GM20431 (cell line): Measurements from ENCODE around the gene CLPSL2.
"Not testable (repeated sequence)": the region's sequence is repeated elsewhere in the genome, so short reads cannot be mapped to it uniquely, and the experiment has no call there.

Experiments
- in situ Hi-C: fragments of 300-500 bp; cut with MseI, MboI; formaldehyde crosslinking; loops from one replicate; pipeline ENCODE4 v1.15.0; 2020; ENCODE audit warnings: low sequenced_read_pairs; ENCODE audit not compliant: unreplicated experiment

Gene CLPSL2

DNA sequence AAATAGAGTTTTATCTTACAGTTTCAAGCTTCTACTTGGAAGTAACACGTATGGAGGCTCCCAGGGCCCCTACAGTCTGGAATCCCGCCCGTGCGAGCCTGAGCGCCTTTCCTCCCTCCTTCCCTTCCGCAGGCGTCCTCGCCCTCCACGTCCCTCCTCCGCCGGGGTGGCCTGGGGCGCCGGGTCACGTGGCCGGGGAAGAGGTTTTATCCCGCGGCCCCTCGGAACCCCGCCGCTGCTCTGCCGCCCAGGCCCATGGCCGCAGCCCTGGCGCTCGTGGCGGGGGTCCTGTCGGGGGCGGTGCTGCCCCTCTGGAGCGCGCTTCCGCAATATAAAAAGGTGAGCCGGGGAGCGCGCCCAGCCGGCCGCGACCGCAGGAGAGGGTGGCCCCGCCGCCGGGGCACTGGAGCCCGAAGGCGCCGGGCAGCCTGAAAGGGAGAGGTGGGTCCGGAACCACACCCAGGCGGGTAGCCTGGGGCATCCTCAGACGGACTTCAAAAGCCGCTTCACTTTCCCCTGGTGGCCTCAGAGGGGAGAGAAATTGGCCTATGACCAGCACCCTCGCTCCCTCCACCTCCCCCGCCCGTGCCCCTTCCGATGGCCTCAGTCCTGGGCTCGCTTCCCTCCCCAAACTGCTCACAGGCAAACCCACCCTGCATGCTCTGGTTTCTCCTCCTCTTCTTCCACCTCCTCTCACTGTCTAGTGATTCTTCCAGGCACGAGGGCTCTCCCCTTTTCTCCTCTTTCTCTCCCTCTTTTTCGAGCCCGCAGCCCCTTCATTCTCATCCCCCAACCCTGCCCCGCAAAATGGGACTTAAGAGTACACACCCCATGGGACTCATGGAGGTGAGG is at the start of gene CLPSL2:
CLPSL2 (plus strand) TSS at position 235 of the 852 bp plus-strand sequence; CDS start at position 256, 21 bp downstream.
- in situ Hi-C loops, result no loop called here

- in situ Hi-C loops, result no loop called here
Measured at GRCh38 chr6:35727231-35727934, 49.0 kb upstream of the CLPSL2 start.

GRCh38 chr6:35727935-35728682 is 48.3 kb upstream of the CLPSL2 start:
- in situ Hi-C loops, result no loop called here

DNA sequence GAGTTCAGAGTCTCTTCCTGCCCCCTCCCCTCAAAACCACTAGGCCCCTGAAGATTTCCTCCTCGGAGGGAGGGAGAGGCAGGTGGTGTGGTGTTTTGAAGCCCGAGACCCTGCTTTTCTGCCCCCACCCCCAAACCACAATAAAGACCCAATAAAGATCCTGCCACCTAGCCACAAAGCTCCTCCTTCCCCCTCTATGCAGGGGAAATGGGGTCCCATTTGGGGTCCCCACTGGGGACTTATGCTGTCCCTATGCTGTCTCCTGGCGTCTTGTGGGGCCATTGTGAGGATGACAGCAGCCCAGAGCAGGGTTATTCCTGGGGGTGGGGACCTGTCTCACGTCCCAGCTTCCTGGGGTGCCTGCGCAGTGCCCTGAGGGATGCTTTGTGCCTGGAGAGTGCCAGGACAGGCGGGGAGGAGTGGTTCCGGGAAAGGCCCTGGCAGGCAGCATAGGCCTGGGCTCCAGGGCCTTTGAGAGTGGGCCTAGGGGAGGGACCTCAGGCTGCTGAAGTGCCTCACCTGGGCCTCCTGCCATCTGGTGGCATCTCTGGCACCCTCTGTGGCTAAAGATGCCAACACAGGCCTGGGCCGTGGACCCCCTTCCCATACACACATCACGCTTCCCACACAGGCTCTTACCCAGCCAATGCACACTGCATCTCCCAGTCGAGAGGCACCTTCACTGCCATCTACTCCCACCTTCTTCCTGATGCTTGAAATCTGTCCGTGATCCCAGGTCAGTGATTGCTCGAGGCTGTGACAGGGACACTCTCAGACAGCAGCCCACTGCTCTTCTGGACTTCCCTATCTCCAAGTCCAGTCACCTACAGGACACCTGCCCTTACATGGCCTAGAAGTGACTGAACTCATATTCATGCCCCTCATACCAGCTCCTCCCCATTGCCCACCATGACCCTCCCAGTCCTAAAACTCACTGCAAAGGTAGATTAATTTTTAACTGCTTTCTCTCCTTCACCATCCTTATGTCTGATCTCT is 47.4 kb upstream of the CLPSL2 start:
- in situ Hi-C loops, result no loop called here

GRCh38 chr6:35729722-35730121 is 46.7 kb upstream of the CLPSL2 start:
- in situ Hi-C loops, result no loop called here

- in situ Hi-C loops, result no loop called here
Measured at GRCh38 chr6:35730745-35731413, 45.5 kb upstream of the CLPSL2 start.

- in situ Hi-C loops, result no loop called here
Measured at GRCh38 chr6:35731414-35731735, 45.0 kb upstream of the CLPSL2 start.

DNA sequence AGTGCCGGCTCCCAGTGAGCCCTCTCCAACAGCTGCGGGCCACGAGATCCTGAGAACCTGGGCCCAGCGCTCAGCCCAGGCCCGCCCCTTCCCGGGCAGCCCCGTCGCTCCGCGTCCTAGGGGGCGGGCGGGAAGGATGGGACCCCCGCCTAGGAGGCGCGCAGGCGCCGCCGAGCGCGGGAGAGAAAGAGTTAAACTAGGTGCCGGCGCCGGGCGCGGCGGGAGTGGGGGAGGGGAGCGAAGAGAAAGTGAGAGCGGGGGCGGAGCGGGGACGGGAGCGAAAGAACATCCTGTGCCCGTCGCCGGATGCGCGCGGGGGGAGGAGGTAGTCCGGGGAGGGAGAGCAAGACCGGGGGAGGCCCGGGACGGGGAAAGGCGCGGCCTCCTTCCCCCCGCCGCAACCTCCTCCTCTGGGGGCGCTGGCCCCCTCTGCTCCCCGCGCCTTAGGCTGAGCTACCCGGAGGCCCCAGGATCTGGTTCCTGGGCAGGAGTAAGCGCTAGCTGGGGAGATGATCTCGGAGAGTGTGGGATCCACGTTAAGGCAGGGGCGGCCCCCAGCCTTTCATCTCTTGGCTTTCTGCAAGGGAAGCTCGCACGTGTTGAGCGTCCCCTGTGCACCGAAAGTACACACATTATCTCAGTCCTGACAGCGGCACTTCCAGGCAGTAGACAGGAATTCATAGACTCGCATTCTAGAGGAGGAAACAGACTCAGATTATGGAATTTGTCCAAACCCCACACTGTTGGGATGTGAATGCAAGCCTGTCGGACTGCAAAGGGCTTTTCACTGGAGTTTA is 44.5 kb upstream of the CLPSL2 start:
- in situ Hi-C loops, result no loop called here

DNA sequence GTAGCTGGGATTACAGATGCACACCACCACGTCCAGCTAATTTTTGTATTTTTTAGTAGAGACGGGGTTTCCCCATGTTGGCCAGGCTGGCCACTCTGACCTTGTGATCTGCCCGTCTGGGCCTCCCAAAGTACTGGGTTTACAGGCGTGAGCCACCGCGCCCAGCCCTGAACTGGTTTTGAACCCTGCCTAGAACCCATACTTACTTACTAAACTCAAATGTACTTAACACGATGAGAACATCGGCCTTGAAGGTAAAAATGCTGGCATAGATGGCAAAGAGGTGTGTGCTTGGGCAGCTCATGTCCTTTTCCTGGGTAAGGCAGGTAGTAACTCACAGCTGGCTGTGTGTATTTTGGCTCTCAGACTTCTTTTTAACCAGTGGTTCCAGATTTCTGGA is 42.8 kb upstream of the CLPSL2 start:
- in situ Hi-C loops, result no loop called here

- in situ Hi-C loops, result not testable (repeated sequence)
Measured at GRCh38 chr6:35734319-35734718, 42.1 kb upstream of the CLPSL2 start.

DNA sequence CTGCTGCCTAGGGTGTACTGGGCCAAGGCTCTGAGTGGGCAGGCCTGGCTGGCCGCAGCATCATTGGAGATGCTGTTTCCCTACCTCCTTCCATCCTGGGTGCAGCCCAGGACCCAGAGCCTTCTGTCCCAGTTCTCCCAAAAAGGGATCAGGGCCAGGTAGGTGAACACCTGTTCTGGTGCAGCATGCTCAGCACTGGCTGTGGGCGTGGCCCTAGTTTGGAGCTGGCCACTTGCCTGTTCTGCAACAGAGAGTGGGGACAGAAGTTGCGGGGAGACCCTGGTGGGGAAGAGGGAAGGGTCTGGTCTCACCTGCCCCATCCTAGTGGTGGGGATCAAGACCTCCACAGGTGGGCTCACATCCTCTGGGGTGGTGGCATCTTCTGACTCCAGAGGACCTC is 40.9 kb upstream of the CLPSL2 start:
- in situ Hi-C loops, result loop anchor here (5.0 kb wide), 1 partner anchor 153 kb away; no protein-coding TSS in a partner anchor

DNA sequence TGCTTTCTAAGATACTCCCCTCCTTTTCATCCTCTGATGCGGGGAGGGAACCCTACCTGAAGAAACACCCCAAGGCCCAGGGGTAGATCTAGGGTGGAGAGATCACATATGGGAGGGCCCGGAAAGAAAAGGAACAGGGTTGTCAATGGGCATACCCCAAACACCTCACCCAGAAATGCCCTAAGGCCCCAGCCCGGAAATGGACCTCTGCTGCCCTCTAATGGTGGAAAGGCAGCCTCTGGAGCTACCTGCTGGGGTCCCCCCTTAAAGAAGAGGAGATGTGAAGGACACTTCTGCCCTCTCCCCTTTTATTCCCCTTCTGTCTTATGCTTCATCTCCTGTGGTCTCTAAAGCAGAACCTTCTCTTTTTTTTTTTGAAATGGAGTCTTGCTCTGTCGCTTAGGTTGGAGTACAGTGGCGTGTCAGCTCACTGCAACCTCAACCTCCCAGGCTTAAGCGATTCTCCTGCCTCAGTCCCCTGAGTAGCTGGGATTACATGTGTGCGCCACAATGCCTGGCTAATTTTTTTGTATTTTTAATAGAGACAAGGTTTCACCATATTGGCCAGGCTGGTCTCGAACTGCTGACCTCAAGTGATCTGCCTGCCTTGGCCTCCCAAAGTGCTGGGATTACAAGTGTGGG is 40.0 kb upstream of the CLPSL2 start:
- in situ Hi-C loops, result loop anchor here (5.0 kb wide), 1 partner anchor 154 kb away; no protein-coding TSS in a partner anchor

DNA sequence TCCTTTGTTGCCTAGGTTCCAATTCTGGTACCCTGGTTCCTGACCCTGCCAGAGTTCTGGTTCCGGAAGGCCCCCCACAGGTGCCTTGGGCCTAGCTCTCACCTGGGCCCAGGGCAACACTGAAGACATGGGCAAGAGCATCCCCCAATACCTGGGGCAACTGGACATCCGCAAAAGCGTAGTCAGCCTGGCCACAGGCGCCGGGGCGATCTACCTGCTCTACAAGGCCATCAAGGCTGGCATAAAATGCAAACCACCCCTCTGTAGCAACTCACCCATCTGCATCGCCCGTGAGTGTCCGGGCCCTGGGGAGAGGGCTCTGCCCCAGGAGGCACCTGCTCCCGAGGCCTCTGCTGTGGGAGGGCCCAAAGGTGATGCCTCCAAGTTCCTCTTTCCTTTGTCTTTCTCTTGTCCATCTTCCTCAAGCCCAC is 39.4 kb upstream of the CLPSL2 start, which contains the start of gene ARMC12:
ARMC12 (plus strand) TSS at position 51 of the 431 bp plus-strand sequence; CDS start at position 128, 77 bp downstream.
- in situ Hi-C loops, result loop anchor here (5.0 kb wide), 1 partner anchor 155 kb away; no protein-coding TSS in a partner anchor

DNA sequence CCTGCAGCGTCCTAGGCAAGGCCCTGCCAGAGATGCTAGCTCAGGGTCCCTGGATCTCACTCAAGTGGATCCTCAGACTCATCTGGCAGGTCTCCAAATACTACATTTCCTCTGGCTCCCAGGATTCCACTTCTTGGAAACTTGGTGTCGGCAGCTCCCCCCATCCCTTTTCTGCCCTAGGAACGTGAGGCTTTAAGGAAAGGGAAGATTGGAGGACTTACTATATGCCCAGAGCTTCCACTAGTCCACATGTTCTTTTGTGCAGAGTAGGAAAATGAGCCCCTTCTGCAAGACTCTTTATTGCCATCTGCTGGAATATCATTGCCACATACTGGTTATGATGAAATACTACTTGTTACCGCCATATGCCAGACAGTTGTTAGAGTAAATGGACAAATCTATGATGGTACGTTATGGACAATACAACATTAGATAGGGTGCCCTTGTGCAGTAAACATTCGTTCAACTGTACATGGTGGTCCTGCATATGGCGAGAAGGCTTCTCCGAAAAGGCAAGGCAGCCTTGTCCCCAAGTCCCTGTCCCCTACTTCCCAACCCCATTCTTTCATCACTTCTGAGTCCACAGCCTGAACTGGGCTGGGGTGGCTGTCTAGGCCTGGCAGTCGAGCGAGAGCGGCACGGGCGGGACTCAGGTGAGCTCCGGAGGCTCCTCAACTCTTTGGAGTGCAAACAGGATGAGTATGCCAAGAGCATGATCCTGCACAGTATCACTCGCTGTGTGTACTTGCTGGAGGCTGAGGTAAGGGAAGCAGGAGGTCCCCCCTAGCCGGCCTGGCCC is 38.8 kb upstream of the CLPSL2 start:
- in situ Hi-C loops, result loop anchor here (5.0 kb wide), 1 partner anchor 155 kb away; no protein-coding TSS in a partner anchor

DNA sequence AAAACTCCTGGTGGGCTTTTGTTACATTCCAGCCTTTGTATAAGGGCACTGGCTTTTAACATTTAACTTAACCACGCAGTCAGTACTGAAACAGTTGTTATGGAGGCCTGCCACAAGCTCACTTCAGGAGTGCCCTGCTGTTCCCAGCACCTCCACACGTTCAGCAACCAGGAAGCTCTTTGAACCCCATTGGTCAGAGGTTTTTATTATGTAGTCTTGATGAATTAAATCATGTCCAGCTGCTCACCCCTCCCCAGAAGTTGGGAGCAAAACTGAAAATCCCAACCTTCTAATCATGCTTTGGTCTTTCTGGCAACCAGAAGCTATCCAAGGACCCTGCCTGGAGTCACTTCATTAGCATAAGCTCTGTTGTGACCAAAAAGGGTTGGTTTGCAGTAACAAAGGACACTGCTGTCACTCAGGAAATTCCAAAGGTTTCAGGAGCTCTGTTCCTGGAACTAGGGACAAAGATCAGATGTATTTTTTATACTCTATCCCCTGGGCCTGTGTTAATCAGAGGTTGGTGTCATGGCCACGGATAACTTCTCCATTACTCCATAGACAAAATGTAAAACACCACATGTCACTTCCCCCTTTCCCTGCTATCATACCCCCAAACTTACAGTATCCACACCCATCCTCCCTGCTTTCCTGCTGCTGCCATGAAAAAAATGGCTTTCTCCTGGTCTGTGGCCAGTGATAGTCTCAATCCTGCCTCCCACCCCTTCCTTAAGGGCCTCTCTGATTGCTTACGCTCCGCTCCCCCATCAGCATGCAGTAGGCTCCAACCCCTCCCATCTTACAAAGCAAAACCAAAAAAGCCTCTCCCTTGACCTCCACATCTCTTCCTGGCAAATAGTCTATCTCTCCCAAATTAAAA is 36.5 kb upstream of the CLPSL2 start:
- in situ Hi-C loops, result loop anchor here (5.0 kb wide), 1 partner anchor 158 kb away; no protein-coding TSS in a partner anchor

DNA sequence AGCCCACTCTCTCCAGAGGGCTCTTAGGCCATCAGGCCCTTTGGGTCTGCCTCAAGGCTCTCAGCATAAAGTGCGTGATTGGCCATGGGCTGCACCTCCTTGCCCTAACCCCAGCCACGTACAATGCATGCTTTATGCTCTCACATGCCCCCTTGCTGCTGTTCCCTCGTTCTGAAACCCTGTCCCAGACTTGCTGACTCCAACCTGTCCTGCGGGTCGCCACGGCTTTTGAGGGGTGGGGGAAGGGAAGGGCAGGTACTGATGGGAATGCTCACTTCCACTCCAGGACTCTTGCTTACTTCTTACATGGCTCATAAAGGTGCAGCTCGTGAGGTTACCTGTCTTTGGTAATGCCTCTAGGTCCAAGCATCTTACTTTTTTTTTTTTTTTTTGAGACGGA is 33.6 kb upstream of the CLPSL2 start:
- in situ Hi-C loops, result no loop called here
